ENCODE measurements around the gene RASSF3.

DNA sequence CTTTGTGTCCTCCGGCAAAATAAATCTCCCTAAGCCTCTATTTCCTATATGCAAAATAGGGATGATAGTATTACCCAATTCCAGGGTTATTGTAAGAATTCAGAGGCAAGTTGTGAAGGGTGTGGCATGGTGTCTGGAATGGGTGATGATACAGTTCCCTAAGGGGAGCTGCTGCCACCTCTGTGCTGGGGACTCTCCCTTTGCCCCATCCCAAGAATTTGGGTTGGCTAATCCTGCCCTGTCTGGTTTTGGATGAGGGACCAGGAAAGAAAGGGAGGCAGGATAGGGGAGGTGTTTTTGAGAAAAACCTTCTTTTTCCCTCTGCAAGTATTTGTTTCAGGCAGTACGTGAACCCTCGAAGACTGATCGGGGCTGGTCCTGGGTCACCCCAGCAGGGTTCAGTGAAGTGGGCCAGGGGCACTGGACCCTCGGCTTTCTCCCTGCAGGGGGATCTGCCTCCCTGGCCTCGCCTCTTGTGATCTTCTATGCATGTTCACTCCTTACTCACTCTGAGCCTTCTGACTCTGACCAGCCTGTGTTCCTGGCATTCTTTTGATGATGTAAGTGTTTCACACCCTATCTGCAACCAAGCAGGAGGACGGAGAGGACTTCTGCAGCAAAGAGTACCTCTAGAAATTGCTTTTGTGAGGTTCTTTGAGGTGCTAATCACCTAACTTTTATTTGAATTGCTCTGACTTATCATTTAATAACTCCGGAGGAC lies 60.8 kb downstream of the RASSF3 start:
- no peak for TF ChIP-seq EZH2 (IDR thresholded peaks at IDR 0.05; ENCODE audit: borderline replicate concordance, low read length)
- TF ChIP-seq, protein P1, sequence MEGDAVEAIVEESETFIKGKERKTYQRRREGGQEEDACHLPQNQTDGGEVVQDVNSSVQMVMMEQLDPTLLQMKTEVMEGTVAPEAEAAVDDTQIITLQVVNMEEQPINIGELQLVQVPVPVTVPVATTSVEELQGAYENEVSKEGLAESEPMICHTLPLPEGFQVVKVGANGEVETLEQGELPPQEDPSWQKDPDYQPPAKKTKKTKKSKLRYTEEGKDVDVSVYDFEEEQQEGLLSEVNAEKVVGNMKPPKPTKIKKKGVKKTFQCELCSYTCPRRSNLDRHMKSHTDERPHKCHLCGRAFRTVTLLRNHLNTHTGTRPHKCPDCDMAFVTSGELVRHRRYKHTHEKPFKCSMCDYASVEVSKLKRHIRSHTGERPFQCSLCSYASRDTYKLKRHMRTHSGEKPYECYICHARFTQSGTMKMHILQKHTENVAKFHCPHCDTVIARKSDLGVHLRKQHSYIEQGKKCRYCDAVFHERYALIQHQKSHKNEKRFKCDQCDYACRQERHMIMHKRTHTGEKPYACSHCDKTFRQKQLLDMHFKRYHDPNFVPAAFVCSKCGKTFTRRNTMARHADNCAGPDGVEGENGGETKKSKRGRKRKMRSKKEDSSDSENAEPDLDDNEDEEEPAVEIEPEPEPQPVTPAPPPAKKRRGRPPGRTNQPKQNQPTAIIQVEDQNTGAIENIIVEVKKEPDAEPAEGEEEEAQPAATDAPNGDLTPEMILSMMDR (conservative IDR thresholded peaks at IDR 0.05 in 1 of 2, IDR thresholded peaks at IDR 0.05 in 1 of 2; ENCODE audit: extremely low read depth in 1 of 2, insufficient read depth in 1 of 2, low read depth in 1 of 2, low read length in 2 of 2): no peak
